ENCODE results near the gene ATP13A2. TPM values are rescaled to one million over a fixed set of nuclear protein-coding genes. Genes with fewer than 3 reads are reported as not detected.
A peak's percentile ranks its signal among the peaks of the same experiment; 100 is the strongest.

ATP13A2 gene
- total RNA-seq, result 10 to 100 TPM; 38.7 to 53.6 (median 42.8) TPM
- total RNA-seq (2013), result 17.4 TPM

DNA sequence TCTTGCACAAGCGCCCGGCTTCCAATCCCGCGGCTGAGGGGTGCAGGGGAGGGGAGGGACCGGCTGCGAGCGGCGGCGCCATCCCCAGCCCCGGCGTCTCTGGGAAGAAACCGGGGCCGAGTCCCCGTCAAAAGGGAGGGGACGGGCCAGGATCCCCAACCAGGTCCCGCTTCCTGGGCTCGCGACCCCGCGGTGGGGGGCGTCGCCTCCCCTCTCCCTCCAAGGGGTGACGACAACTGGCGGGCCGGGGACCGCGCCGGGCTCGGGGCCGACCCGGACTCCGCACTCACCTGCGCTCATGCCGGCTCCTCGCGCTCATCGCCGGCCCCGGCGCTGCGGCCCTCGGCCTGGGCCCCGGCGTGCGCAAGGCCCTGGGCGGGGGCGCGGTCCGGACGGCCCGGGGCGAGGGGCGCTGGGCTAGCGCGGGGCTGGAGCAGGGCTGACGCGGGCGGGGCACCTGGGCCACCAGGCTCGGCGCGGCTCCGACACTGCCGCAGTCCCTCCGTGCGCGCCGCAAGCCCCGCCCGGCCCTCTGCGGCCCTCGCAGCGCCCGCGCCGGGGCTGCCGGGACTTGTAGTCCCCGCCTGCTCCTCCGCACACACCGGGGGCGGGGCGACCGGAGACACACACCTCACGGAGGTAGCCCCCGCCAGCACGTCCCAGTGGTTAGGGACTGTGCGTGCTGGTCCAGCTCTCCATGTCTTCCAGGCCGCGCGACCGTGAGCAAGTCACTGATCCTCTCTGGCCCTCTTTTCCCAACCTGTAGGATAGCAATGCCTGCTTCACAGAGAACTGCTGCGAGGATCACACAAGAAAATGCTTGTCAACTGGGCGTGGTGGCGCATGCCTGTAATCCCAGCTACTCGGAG lies at the start of gene ATP13A2:
TSS of gene ATP13A2 (minus strand) at position 490 of the 869 bp plus-strand sequence. CDS start at position 300, 190 bp downstream.
- intact Hi-C loops (cut with micrococcal nuclease), result no loop called here
- Mint-ChIP-seq H3K36me3 (no peaks in the 10 kb centered on the region), H3K27ac (peak within 1 kb of the TSS in 1 of 2 donors; percentile 49), H3K4me3 (peak within 1 kb of the TSS; percentile 85), H3K9me3 (no peaks in the 10 kb centered on the region), H3K4me1 (peaks cover 5 to 23% of the 10 kb centered on the region in 2 donors), H3K27me3 (ENCODE audit: low read depth in 2 of 2) (no peaks in the 10 kb centered on the region)
- Histone ChIP-seq H3K27ac (ENCODE audit: low read length) (no peak within 1 kb of the TSS), H3K4me1 (ENCODE audit: control insufficient read depth, insufficient read depth, low read length) (peaks cover 34% of the 10 kb centered on the region), H3K9me3 (ENCODE audit: control insufficient read depth, insufficient read depth, low read length) (no peaks in the 10 kb centered on the region), H3K4me3 (ENCODE audit: low read length) (peak within 1 kb of the TSS; percentile 68), H3K36me3 (ENCODE audit: control insufficient read depth, insufficient read depth, low read length) (no peaks in the 10 kb centered on the region), H3K27me3 (ENCODE audit: control insufficient read depth, insufficient read depth, low read length) (no peaks in the 10 kb centered on the region)
- ATAC-seq (peak; percentile 98 to 99 (median 98)), DNase-seq (peak; percentile 77 to 91)
- TF ChIP-seq CTCF (IDR thresholded peaks at IDR 0.05), result no peak
- WGBS (ENCODE audit: insufficient coverage), result 2% methylated on average over 94 of the region's 94 CpGs

DNA sequence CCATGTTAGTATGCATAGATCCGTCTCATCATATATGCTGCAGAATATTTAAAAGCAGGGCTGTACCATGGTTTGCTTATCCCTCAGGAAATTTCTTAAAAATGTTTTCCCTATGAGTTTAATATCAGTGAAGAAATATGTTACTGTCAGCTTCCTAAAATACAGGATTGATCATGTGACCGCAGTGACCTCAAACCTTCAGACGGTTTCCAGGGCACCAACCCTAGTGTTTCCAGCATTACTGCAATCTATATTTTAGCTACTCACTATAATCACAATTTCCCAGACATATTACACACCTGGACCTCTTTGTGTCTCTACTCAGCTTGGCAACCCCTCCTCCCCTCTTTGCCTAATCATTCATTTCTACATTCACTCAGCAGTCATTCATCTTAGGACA lies 49.8 kb upstream of the ATP13A2 start:
- H3K4me1 Mint-ChIP-seq, result no peaks in the 10 kb centered on the region
- H3K36me3 ChIP-seq (ENCODE audit: control insufficient read depth, insufficient read depth, low read length), result no peaks in the 10 kb centered on the region
- H3K27me3 Mint-ChIP-seq (ENCODE audit: low read depth in 2 of 2), result peaks cover 5 to 17% of the 10 kb centered on the region in 2 donors
- intact Hi-C loops (cut with micrococcal nuclease), result no loop called here
- H3K4me3 Mint-ChIP-seq, result no peak overlapping the region
- no peaks in the 10 kb centered on the region for H3K4me1 ChIP-seq (ENCODE audit: control insufficient read depth, insufficient read depth, low read length)
- DNase-seq, result no peak
- no peak for TF ChIP-seq CTCF (IDR thresholded peaks at IDR 0.05)
- H3K27ac Mint-ChIP-seq, result no peak overlapping the region
- ATAC-seq, result no peak
- WGBS (ENCODE audit: insufficient coverage), result 83% methylated on average over 3 of the region's 3 CpGs
- no peaks in the 10 kb centered on the region for H3K36me3 Mint-ChIP-seq
- H3K27me3 ChIP-seq (ENCODE audit: control insufficient read depth, insufficient read depth, low read length), result no peaks in the 10 kb centered on the region
- no peak overlapping the region for H3K4me3 ChIP-seq (ENCODE audit: low read length)
- H3K9me3 Mint-ChIP-seq, result no peaks in the 10 kb centered on the region
- peaks cover 5% of the 10 kb centered on the region for H3K9me3 ChIP-seq (ENCODE audit: control insufficient read depth, insufficient read depth, low read length)
- H3K27ac ChIP-seq (ENCODE audit: low read length), result no peak overlapping the region

- H3K27ac Mint-ChIP-seq, result no peak overlapping the region
- 66% methylated on average over 11 of the region's 11 CpGs for WGBS (ENCODE audit: insufficient coverage)
- no peaks in the 10 kb centered on the region for H3K9me3 Mint-ChIP-seq
- no peaks in the 10 kb centered on the region for H3K4me1 Mint-ChIP-seq
- ATAC-seq (no peak), DNase-seq (no peak)
- Histone ChIP-seq H3K9me3 (ENCODE audit: control insufficient read depth, insufficient read depth, low read length) (peaks cover 5% of the 10 kb centered on the region), H3K36me3 (ENCODE audit: control insufficient read depth, insufficient read depth, low read length) (no peaks in the 10 kb centered on the region), H3K4me1 (ENCODE audit: control insufficient read depth, insufficient read depth, low read length) (no peaks in the 10 kb centered on the region), H3K27ac (ENCODE audit: low read length) (no peak overlapping the region), H3K27me3 (ENCODE audit: control insufficient read depth, insufficient read depth, low read length) (no peaks in the 10 kb centered on the region), H3K4me3 (ENCODE audit: low read length) (no peak overlapping the region)
- H3K27me3 Mint-ChIP-seq (ENCODE audit: low read depth in 2 of 2), result peaks cover 5 to 17% of the 10 kb centered on the region in 2 donors
- intact Hi-C loops (cut with micrococcal nuclease), result no loop called here
- no peak for TF ChIP-seq CTCF (IDR thresholded peaks at IDR 0.05)
- H3K4me3 Mint-ChIP-seq, result no peak overlapping the region
- no peaks in the 10 kb centered on the region for H3K36me3 Mint-ChIP-seq
Measured at GRCh38 chr1:17060306-17060749, 48.6 kb upstream of the ATP13A2 start.

Measured in natural killer cell (primary cell).